ENCODE results near the gene FAM169A.

- no peak for TF ChIP-seq CTCF (IDR thresholded peaks at IDR 0.05)
- no peak for TF ChIP-seq POLR2A (IDR thresholded peaks at IDR 0.05)
These were observed 36.8 kb downstream of the FAM169A start for GRCh38 chr5:74829413-74829812.
